Gastroesophageal sphincter (tissue), 3 donors: ENCODE data around the gene CMBL.

Experiments
- EP300 ChIP-seq: sonication (generic); formaldehyde crosslinking; IDR thresholded peaks from one replicate; pipeline ENCODE4 v1.6.1; 2017; ENCODE audit warnings: antibody characterized with exemption, mild to moderate bottlenecking
- POLR2A ChIP-seq, 2 donors: fragments of 450-650 bp; IDR thresholded peaks; one replicate each; pipeline ENCODE4 v1.6.1; 2017; ENCODE audit warnings: antibody characterized with exemption in 2 of 2, mild to moderate bottlenecking in 2 of 2, moderate library complexity in 1 of 2
- POLR2AphosphoS5 ChIP-seq: sonication (generic); formaldehyde crosslinking; IDR thresholded peaks from one replicate; pipeline ENCODE4 v1.6.1; 2017; ENCODE audit warnings: antibody characterized with exemption
- TF ChIP-seq, protein P1 (sequence below), 4 experiments: fragments of 200-600 bp in 2 of 4; fragments of 450-650 bp in 2 of 4; sonication (generic) in 1 of 4; IDR thresholded peaks; one replicate each; pipeline ENCODE4 v1.5.1; 2017 to 2019; ENCODE audit warnings: antibody characterized with exemption in 4 of 4, mild to moderate bottlenecking in 2 of 4, moderate library complexity in 2 of 4

- TF ChIP-seq, protein P1, sequence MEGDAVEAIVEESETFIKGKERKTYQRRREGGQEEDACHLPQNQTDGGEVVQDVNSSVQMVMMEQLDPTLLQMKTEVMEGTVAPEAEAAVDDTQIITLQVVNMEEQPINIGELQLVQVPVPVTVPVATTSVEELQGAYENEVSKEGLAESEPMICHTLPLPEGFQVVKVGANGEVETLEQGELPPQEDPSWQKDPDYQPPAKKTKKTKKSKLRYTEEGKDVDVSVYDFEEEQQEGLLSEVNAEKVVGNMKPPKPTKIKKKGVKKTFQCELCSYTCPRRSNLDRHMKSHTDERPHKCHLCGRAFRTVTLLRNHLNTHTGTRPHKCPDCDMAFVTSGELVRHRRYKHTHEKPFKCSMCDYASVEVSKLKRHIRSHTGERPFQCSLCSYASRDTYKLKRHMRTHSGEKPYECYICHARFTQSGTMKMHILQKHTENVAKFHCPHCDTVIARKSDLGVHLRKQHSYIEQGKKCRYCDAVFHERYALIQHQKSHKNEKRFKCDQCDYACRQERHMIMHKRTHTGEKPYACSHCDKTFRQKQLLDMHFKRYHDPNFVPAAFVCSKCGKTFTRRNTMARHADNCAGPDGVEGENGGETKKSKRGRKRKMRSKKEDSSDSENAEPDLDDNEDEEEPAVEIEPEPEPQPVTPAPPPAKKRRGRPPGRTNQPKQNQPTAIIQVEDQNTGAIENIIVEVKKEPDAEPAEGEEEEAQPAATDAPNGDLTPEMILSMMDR (IDR thresholded peaks at IDR 0.05), result no peak
- TF ChIP-seq EP300 (no peak), POLR2AphosphoS5 (no peak), POLR2A (IDR thresholded peaks at IDR 0.05) (no peak)
Observed at GRCh38 chr5:10277773-10278630, 29.7 kb downstream of the CMBL start.
